ENCODE data around the gene CTNNA2.

The CTNNA2 gene

DNA sequence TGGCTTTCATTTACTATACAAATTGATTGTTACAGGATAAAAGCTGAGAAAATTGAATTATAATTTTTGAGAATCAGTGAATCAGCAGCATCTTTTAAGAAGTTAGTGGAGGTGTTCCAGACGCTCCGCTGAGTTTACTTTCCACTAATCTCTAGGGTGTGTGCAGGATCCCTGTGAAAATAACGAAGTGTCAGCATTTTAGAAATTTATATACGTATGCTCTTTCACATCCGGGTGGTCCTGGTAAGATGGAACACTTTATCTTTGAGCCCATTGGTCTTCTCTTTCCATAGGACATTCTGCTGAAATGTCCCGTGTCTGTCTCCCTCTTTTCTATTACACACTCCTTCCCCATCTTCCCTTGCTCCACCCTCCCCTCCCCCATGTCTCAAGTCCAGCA is 1060.3 kb downstream of the CTNNA2 start:
- no peak for DNase-seq (ENCODE audit: low spot score)

- DNase-seq (ENCODE audit: low spot score) = no peak
Observed at GRCh38 chr2:80573950-80574349, 1061.1 kb downstream of the CTNNA2 start.

DNA sequence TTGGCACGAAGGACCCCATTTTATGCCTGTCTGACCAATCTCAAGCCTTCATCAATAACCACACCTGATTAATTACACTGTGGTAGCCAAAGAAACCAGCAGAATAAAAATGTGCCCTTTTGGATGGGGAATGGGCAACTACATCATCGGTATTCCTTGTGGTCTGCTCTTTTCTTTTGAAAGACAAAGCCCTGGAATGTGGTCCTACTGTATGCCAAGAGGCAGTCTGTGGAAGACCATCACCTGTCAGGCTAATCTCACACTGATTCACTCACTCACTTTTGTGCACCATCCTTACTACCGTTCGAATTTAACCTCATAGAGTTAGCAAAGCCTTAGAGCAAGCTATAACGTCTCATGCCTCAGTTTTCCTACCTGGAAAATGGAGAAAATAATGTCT is 1066.9 kb downstream of the CTNNA2 start:
- no peak for DNase-seq (ENCODE audit: low spot score)

DNA sequence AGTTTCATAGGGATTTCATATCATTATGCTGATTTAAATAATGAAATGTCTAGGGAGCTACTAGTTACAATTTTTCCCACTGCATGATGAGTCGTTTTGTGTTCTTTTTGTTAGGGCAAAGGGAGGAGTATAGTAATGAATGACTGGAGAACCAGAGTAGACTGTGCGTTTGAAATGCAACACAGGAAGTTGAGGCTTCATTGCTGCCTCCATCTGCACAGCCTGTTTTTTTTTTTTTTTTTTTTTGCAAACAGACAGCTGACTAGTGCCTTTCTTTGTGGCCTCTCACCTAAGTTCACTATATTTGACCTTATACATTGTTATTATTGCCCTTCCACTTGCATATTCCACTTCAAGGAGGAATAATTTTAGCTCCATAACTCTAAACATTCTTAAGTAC is 1078.4 kb downstream of the CTNNA2 start:
- DNase-seq (ENCODE audit: low spot score) = no peak

- no peak for DNase-seq (ENCODE audit: low spot score)
Observed at GRCh38 chr2:80592106-80592505, 1079.3 kb downstream of the CTNNA2 start.

DNA sequence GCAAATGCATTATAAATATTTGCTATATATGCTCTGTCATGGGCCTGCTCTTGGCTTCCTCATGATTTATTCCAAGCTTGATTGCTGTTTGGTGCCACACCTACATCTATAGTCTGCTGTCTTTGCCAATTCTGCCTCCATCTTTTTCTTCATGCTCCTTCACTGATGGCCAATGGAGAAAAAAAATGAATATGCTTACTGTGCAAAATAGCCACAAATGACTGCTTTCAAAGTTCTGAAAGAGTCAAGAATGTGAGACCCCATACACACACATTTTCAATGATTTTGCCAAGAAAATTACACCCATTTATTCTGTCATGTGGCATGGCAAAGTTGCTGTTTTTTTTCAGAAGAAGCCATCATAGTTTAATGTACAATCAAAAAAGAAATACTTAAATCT is 1097.3 kb downstream of the CTNNA2 start:
- DNase-seq (ENCODE audit: low spot score) = no peak

DNA sequence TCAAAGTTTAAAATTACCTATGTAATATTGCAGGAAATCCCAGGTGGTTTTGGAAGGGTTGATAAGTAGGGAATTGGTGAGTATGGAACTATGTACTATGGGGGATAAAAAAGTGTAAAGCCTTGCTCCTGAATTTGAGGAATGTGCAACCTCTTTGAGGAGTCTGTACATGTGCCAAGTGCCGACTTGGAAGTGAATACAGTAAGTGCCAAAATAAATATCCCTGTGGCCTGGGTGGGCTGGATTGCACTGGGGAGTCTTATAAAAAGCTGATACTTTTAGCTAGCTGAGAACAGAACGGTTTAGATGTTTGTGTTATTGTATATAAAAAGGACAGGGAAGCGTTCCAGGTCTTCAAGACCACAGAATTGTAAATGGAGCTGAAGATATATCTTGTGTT is 1108.8 kb downstream of the CTNNA2 start:
- DNase-seq (ENCODE audit: low spot score) = no peak

- no peak for DNase-seq (ENCODE audit: low spot score)
Observed at GRCh38 chr2:80624062-80624461, 1111.2 kb downstream of the CTNNA2 start.

DNA sequence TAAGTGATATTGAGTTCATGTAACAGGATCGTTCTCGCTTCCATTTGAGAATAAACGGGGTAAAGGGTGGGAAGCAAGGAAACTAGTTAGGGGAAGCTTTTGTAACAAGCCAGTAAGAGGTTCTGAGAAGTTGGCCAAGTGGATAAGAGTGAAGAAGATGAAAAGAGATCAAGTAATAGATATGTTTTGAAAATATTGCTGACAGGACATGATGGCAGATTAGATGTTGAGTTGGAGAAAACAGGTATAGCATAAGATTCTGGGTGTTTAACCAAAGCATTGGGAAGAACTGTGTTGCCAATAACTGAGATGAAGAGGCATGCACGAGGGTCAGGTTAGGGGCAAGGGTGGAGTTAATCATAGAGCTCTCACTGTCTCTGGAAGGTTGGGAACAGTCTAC is 1121.7 kb downstream of the CTNNA2 start:
- no peak for DNase-seq (ENCODE audit: low spot score)

- no peak for DNase-seq (ENCODE audit: low spot score)
Observed at GRCh38 chr2:80638783-80639182, 1125.9 kb downstream of the CTNNA2 start.

DNA sequence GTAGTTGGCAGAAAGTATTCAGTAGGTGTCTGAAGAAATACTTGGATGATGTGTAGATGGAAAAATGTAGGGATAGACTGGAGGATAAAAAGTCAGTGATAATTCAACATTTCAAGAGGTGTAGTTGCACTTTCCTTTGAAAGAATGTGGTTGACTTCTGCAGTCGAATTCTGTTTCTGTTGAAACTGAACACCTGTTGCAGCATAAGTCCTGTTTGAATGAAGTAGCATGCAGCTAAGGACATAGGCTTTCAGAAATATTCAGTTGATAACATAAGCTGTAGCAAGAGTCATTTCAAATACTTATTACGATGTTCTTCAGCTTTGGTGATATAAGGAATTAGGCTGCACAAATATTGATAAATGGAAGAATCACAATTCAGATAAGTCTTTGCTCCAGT is 1129.6 kb downstream of the CTNNA2 start:
- no peak for DNase-seq (ENCODE audit: low spot score)

DNA sequence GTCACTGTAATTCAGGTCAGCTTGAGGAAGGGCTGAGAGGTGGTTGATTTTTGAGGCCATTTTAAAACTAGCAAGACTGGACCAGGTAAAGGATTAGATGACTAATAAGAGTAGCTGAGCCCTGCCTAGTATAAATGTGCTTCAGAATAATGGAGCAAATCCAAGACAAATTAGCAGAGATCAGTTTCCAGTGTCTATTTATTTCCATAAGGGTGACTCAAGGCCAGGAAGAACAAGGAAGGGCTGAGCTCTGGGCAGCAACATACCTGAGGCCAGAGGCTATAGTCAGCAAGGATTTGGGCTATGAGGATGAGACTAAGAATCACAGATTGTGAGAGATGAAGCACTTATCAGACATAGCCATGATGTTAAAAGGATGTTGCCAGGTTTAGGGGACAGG is 1130.7 kb downstream of the CTNNA2 start:
- no peak for DNase-seq (ENCODE audit: low spot score)

DNA sequence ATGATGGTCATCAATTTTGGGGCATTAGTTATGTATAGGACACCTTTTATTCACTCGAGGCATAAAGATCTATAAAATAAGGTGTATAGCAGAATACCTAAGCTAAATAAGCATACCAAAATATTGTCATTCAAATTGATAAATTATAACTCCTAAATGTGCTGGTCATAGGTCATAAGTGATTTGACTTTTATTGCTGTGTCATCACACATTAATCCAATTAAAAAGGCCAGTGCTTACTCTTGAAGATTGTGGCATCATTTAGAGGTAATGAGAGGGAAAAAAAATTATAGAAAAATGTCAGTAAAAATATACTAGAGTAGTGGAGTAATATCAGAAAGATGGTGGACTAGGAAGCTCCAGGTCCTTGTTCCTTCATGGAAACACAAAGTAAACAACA is 1138.6 kb downstream of the CTNNA2 start:
- DNase-seq (ENCODE audit: low spot score) = no peak

GRCh38 chr2:80655265-80655664 is 1142.4 kb downstream of the CTNNA2 start:
- no peak for DNase-seq (ENCODE audit: low spot score)

- DNase-seq (ENCODE audit: low spot score) = no peak
Observed at GRCh38 chr2:80670763-80671162, 1157.9 kb downstream of the CTNNA2 start.

- DNase-seq (ENCODE audit: low spot score) = no peak
Observed at GRCh38 chr2:80687524-80687923, 1174.7 kb downstream of the CTNNA2 start.

DNA sequence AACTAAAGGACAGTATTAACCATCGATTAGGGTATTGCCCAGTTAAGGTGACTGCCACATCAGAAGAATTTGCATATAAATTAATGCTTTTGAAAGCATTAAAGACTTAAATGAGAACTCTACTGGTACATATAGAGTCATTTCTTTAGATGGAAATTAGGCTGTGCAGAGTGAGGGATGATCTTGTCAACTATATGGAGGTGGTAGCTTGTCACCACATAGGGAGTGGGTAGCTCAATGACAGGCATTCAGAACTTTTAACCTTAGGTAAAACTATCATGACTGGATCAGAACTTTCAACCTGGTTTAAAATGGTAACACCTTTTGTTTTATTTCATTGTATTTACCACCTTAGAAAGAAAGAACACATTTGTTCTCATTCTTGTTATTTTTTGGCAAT is 1176.3 kb downstream of the CTNNA2 start:
- DNase-seq (ENCODE audit: low spot score) = no peak
